SW480 (cell line): ENCODE data around the gene TPD52L2.
"Not testable (repeated sequence)": the region's sequence is repeated elsewhere in the genome, so short reads cannot be mapped to it uniquely, and the experiment has no call there.

Experiments used
- DNase-seq: peaks from one replicate; pipeline ENCODE4 v3.0.0-alpha.2; 2016; ENCODE audit warnings: low spot score

Gene TPD52L2

GRCh38 chr20:63878899-63879663 lies 14.0 kb downstream of the TPD52L2 start:
- no peak for DNase-seq

- DNase-seq: not testable (repeated sequence)
These were observed 15.8 kb downstream of the TPD52L2 start for GRCh38 chr20:63880901-63881300.

- no peak for DNase-seq
These were observed 16.6 kb downstream of the TPD52L2 start for GRCh38 chr20:63881451-63882226.

GRCh38 chr20:63882257-63883200 lies 17.5 kb downstream of the TPD52L2 start:
- no peak for DNase-seq

GRCh38 chr20:63883201-63883593 lies 18.1 kb downstream of the TPD52L2 start:
- no peak for DNase-seq

GRCh38 chr20:63884506-63885263 lies 19.6 kb downstream of the TPD52L2 start:
- DNase-seq: no peak

- no peak for DNase-seq
These were observed 20.4 kb downstream of the TPD52L2 start for GRCh38 chr20:63885264-63886053.

GRCh38 chr20:63886054-63886419 lies 21.0 kb downstream of the TPD52L2 start:
- DNase-seq: no peak

GRCh38 chr20:63886921-63887320 lies 21.9 kb downstream of the TPD52L2 start:
- DNase-seq: no peak

GRCh38 chr20:63889241-63890200 lies 24.5 kb downstream of the TPD52L2 start:
- DNase-seq: no peak

- DNase-seq: no peak
These were observed 25.1 kb downstream of the TPD52L2 start for GRCh38 chr20:63890201-63890576.

GRCh38 chr20:63890616-63891015 lies 25.5 kb downstream of the TPD52L2 start:
- no peak for DNase-seq

- DNase-seq: no peak
These were observed 26.3 kb downstream of the TPD52L2 start for GRCh38 chr20:63891061-63892002.

GRCh38 chr20:63892402-63892801 lies 27.3 kb downstream of the TPD52L2 start:
- DNase-seq: no peak

- DNase-seq: peak; percentile 37
These were observed 28.9 kb downstream of the TPD52L2 start for GRCh38 chr20:63893999-63894357.

- DNase-seq: peak; percentile 95
These were observed 29.5 kb downstream of the TPD52L2 start, which contains the start of gene DNAJC5 for GRCh38 chr20:63894358-63895201. Gene DNAJC5, plus strand, starts transcription at chr20:63895126. Its CDS starts 33,220 bp downstream, at chr20:63928346.

GRCh38 chr20:63895202-63895951 lies 30.3 kb downstream of the TPD52L2 start:
- DNase-seq: no peak
